Vagina (tissue), 2 donors: ENCODE data around the gene CFAP97. TPM values are rescaled to one million over a fixed set of nuclear protein-coding genes. Genes with fewer than 3 reads are reported as not detected.

Experiments used
- DNase-seq, 2 donors: peaks; one replicate each; pipeline ENCODE4 v3.0.0-alpha.2; 2017; ENCODE audit errors: extremely low spot score in 2 of 2
- H3K27ac ChIP-seq: fragments of 200-600 bp; sonication (generic); one replicate; pipeline ENCODE4 v1.5.1; 2019
- H3K27me3 ChIP-seq: fragments of 200-600 bp; sonication (generic); one replicate; pipeline ENCODE4 v1.5.1; 2019
- H3K36me3 ChIP-seq, 2 donors: fragments of 200-600 bp; sonication (generic); one replicate each; pipeline ENCODE4 v1.5.1; 2017 to 2019
- H3K4me1 ChIP-seq: fragments of 200-600 bp; sonication (generic); one replicate; pipeline ENCODE4 v1.5.1; 2019
- H3K4me3 ChIP-seq, 2 donors: fragments of 200-600 bp; sonication (generic); 1 replicate in 1 of 2; 2 replicates in 1 of 2; pipeline ENCODE4 v1.5.1; 2016 to 2019
- H3K9me3 ChIP-seq: fragments of 200-600 bp; sonication (generic); one replicate; pipeline ENCODE4 v1.5.1; 2019
- CTCF ChIP-seq, 3 experiments: fragments of 450-650 bp in 2 of 3; fragments of 200-600 bp in 1 of 3; sonication (generic) in 1 of 3; IDR thresholded peaks; one replicate each; pipeline ENCODE4 v1.5.1; 2017 to 2019; ENCODE audit warnings: antibody characterized with exemption in 3 of 3, mild to moderate bottlenecking in 2 of 3, moderate library complexity in 2 of 3
- POLR2A ChIP-seq, 2 donors: fragments of 450-650 bp; IDR thresholded peaks; one replicate each; pipeline ENCODE4 v1.6.1; 2017; ENCODE audit warnings: antibody characterized with exemption in 2 of 2, mild to moderate bottlenecking in 2 of 2, moderate library complexity in 2 of 2
- POLR2AphosphoS5 ChIP-seq, 2 donors: sonication (generic); formaldehyde crosslinking; IDR thresholded peaks; one replicate each; pipeline ENCODE4 v1.9.0; 2017; ENCODE audit warnings: antibody characterized with exemption in 2 of 2, mild to moderate bottlenecking in 2 of 2, low read depth in 1 of 2; ENCODE audit not compliant: insufficient read depth in 1 of 2
- intact Hi-C: fragments of 100-400 bp; cut with DNase I; formaldehyde crosslinking; loops from one replicate; pipeline ENCODE4 v1.15.1; 2023
- total RNA-seq: library from RNA; depleted of rRNA; stranded (reverse); fragments of >200 nt; gene quantifications from one replicate; pipeline ENCODE4 v1.2.3, GENCODE V29; 2016

CFAP97 gene
- total RNA-seq, 1 donor from 2014 or later, result 28.5 TPM

GRCh38 chr4:185238750-185239149 is 35.0 kb upstream of the CFAP97 start:
- Histone ChIP-seq H3K9me3 (no peaks in the 10 kb centered on the region), H3K36me3 (no peaks in the 10 kb centered on the region), H3K4me3 (no peak overlapping the region), H3K27me3 (no peaks in the 10 kb centered on the region), H3K27ac (no peak overlapping the region), H3K4me1 (no peaks in the 10 kb centered on the region)
- intact Hi-C loops, result no loop called here
- TF ChIP-seq CTCF (IDR thresholded peaks at IDR 0.05), result no peak
- no peak for TF ChIP-seq POLR2A (IDR thresholded peaks at IDR 0.05)
- TF ChIP-seq POLR2AphosphoS5 (IDR thresholded peaks at IDR 0.05; ENCODE audit: insufficient read depth in 1 of 2, low read depth in 1 of 2), result no peak
- no peak for DNase-seq

GRCh38 chr4:185238215-185238681 is 34.4 kb upstream of the CFAP97 start:
- no peaks in the 10 kb centered on the region for H3K27me3 ChIP-seq
- no peaks in the 10 kb centered on the region for H3K4me1 ChIP-seq
- no peak overlapping the region for H3K4me3 ChIP-seq
- H3K36me3 ChIP-seq, result no peaks in the 10 kb centered on the region
- TF ChIP-seq CTCF (IDR thresholded peaks at IDR 0.05), result no peak
- TF ChIP-seq POLR2AphosphoS5 (IDR thresholded peaks at IDR 0.05; ENCODE audit: insufficient read depth in 1 of 2, low read depth in 1 of 2), result no peak
- TF ChIP-seq POLR2A (IDR thresholded peaks at IDR 0.05), result no peak
- no peak overlapping the region for H3K27ac ChIP-seq
- no peaks in the 10 kb centered on the region for H3K9me3 ChIP-seq
- intact Hi-C loops, result no loop called here
- DNase-seq, result no peak

DNA sequence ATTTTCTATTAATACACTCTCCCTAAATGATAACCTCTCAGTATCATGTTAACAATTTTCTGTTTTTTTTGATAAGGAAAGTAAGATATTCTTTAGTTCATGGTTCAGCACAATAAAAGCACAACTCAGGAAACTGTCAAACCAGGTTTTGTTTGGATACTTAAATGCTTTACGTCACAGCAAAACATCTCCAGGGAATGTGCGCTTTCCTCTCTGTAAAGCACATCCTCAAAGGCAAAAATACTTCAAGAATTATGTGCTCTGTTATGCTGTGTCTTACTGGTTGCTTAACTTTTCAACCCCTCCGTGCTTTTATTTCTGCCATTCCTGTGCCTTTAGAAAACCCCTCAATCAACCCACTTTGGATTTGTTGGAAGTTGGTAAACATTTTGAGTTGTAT is 33.4 kb upstream of the CFAP97 start:
- no peak overlapping the region for H3K27ac ChIP-seq
- H3K4me3 ChIP-seq, result no peak overlapping the region
- no peaks in the 10 kb centered on the region for H3K27me3 ChIP-seq
- no peaks in the 10 kb centered on the region for H3K9me3 ChIP-seq
- no peaks in the 10 kb centered on the region for H3K4me1 ChIP-seq
- no peak for DNase-seq
- no peaks in the 10 kb centered on the region for H3K36me3 ChIP-seq
- intact Hi-C loops, result no loop called here
- TF ChIP-seq POLR2A (IDR thresholded peaks at IDR 0.05) (no peak), POLR2AphosphoS5 (IDR thresholded peaks at IDR 0.05; ENCODE audit: insufficient read depth in 1 of 2, low read depth in 1 of 2) (no peak)

DNA sequence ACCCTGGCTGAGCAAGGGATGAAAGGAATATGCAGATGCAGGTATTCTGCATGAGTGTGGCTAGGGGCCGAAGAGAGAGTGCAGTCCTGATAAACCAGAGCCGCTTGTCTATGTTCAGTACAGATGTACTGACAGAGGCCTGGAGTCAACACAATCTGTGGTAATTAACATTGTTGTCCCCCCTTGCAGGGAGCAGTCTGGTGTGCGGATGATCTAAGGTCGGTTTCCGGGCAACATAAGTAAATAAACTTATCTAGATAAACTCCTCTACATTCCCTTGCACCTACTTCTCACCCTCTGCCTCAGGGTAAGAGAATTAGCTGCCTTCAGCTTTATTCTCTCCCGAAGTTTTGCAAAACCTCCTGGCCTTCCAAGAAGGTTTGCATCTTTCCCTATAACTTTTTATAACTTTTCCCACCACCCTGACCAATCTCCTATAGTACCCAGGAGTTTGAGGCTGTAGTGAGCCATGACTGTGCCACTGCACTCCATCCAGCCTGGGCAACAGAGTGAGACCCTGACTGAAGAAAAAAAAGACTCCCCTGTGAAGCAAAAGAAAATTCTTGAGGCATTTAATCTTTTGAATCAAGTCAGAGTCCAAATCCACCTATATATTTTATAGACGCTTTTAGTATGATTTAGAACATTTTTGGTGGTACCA is 32.2 kb upstream of the CFAP97 start:
- Histone ChIP-seq H3K36me3 (no peaks in the 10 kb centered on the region), H3K9me3 (no peaks in the 10 kb centered on the region), H3K27me3 (no peaks in the 10 kb centered on the region), H3K27ac (no peak overlapping the region), H3K4me3 (no peak overlapping the region), H3K4me1 (no peaks in the 10 kb centered on the region)
- TF ChIP-seq POLR2A (IDR thresholded peaks at IDR 0.05), result no peak
- no peak for TF ChIP-seq CTCF (IDR thresholded peaks at IDR 0.05)
- no peak for TF ChIP-seq POLR2AphosphoS5 (IDR thresholded peaks at IDR 0.05; ENCODE audit: insufficient read depth in 1 of 2, low read depth in 1 of 2)
- DNase-seq, result no peak
- intact Hi-C loops, result no loop called here

DNA sequence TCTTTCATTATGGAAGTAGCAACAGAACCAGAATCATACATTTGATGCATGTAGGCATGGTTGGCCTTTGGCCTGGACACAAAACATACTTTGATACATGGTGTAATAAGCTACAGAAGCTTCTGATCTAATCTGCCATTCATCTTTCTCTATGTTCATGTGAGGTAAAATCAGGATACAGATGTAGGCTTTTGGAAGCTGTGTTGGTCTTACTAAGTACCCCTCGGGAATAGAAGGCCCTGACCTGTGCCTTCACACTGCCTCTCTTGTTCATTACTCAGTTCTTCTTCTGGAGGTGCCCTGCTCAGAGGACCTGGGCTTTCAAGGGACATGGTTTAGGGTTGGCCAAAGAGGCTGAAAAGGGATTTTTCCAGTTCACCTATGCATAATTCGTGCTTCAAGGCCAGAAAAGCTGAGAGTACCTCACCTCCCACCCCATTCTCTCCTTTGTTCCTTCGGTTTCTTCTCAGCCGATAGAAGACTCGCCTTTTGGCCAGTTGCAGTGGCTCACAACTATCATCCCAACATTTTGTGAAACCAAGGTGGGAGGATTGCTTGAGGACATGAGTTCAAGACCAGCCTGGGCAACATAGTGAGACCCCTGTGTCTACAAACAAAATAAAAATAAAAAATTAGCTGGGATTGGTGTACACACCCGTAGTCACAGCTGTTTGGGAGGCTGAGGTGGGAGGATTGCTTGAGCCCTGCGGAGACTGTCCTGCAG is 31.5 kb upstream of the CFAP97 start:
- no peaks in the 10 kb centered on the region for H3K4me1 ChIP-seq
- TF ChIP-seq CTCF (IDR thresholded peaks at IDR 0.05), result no peak
- no peak for TF ChIP-seq POLR2A (IDR thresholded peaks at IDR 0.05)
- TF ChIP-seq POLR2AphosphoS5 (IDR thresholded peaks at IDR 0.05; ENCODE audit: insufficient read depth in 1 of 2, low read depth in 1 of 2), result no peak
- no peak for DNase-seq
- H3K27me3 ChIP-seq, result no peaks in the 10 kb centered on the region
- H3K9me3 ChIP-seq, result no peaks in the 10 kb centered on the region
- no peak overlapping the region for H3K4me3 ChIP-seq
- no peak overlapping the region for H3K27ac ChIP-seq
- H3K36me3 ChIP-seq, result no peaks in the 10 kb centered on the region
- intact Hi-C loops, result no loop called here
